HG03280 (cell line): ENCODE data around the gene WDSUB1.

Source experiments
- ATAC-seq: cut with Tn5 transposase; IDR thresholded peaks from one replicate; pipeline ENCODE4 v1.9.1; 2021; ENCODE audit warnings: mild to moderate bottlenecking, moderate library complexity; ENCODE audit not compliant: unreplicated experiment

WDSUB1 gene

GRCh38 chr2:159285929-159286708, at the start of gene WDSUB1:
WDSUB1 (minus strand) TSS chr2:159286703; CDS start chr2:159283069, 3,634 bp downstream.
- peak; percentile 7 for ATAC-seq

- no peak for ATAC-seq
These were observed 40.2 kb upstream of the WDSUB1 start for GRCh38 chr2:159326569-159327255.

GRCh38 chr2:159322419-159322818, 35.9 kb upstream of the WDSUB1 start:
- no peak for ATAC-seq

- no peak for ATAC-seq
These were observed 31.0 kb upstream of the WDSUB1 start for GRCh38 chr2:159317392-159318088.

GRCh38 chr2:159307942-159308341, 21.4 kb upstream of the WDSUB1 start:
- ATAC-seq, result no peak

- ATAC-seq, result no peak
These were observed 14.1 kb upstream of the WDSUB1 start for GRCh38 chr2:159300586-159300985.

- no peak for ATAC-seq
These were observed 12.5 kb upstream of the WDSUB1 start for GRCh38 chr2:159298967-159299366.

- ATAC-seq, result no peak
These were observed 10.7 kb upstream of the WDSUB1 start for GRCh38 chr2:159297042-159297707.

- ATAC-seq, result no peak
These were observed 5.7 kb upstream of the WDSUB1 start for GRCh38 chr2:159292157-159292556.

- no peak for ATAC-seq
These were observed 3.9 kb upstream of the WDSUB1 start for GRCh38 chr2:159290289-159290907.

GRCh38 chr2:159287733-159288132, 1.2 kb upstream of the WDSUB1 start:
- ATAC-seq, result no peak

GRCh38 chr2:159286709-159287441, 372 bp upstream of the WDSUB1 start:
- ATAC-seq, result peak; percentile 96

GRCh38 chr2:159285433-159285832, 1.1 kb downstream of the WDSUB1 start:
- no peak for ATAC-seq

- ATAC-seq, result no peak
These were observed 3.0 kb downstream of the WDSUB1 start for GRCh38 chr2:159283529-159283928.

- ATAC-seq, result no peak
These were observed 5.5 kb downstream of the WDSUB1 start for GRCh38 chr2:159281002-159281401.

- no peak for ATAC-seq
These were observed 6.8 kb downstream of the WDSUB1 start for GRCh38 chr2:159279700-159280099.

GRCh38 chr2:159275111-159275510, 11.4 kb downstream of the WDSUB1 start:
- ATAC-seq, result no peak

- no peak for ATAC-seq
These were observed 14.3 kb downstream of the WDSUB1 start for GRCh38 chr2:159272156-159272555.

GRCh38 chr2:159270744-159271379, 15.6 kb downstream of the WDSUB1 start:
- no peak for ATAC-seq

- ATAC-seq, result no peak
These were observed 18.6 kb downstream of the WDSUB1 start for GRCh38 chr2:159267921-159268320.
